Suprapubic skin (tissue), 4 donors: Measurements from ENCODE around the gene CDC45. TPM values are rescaled to one million over a fixed set of nuclear protein-coding genes. Genes with fewer than 3 reads are reported as not detected.

Experiments used
- DNase-seq, 2 donors: peaks; one replicate each; pipeline ENCODE4 v3.0.0-alpha.2; 2019; ENCODE audit warnings: low spot score in 2 of 2
- H3K27ac ChIP-seq: fragments of 200-600 bp; sonication (generic); one replicate; pipeline ENCODE4 v1.5.1; 2019
- H3K27me3 ChIP-seq: fragments of 200-600 bp; sonication (generic); one replicate; pipeline ENCODE4 v1.5.1; 2019
- H3K36me3 ChIP-seq: fragments of 200-600 bp; sonication (generic); one replicate; pipeline ENCODE4 v1.5.1; 2019
- H3K4me1 ChIP-seq: fragments of 200-600 bp; sonication (generic); one replicate; pipeline ENCODE4 v1.5.1; 2019
- H3K4me3 ChIP-seq: fragments of 200-600 bp; sonication (generic); one replicate; pipeline ENCODE4 v1.5.1; 2019; ENCODE audit warnings: mild to moderate bottlenecking
- H3K9me3 ChIP-seq: fragments of 200-600 bp; sonication (generic); one replicate; pipeline ENCODE4 v1.5.1; 2019
- EP300 ChIP-seq: sonication (generic); formaldehyde crosslinking; IDR thresholded peaks from one replicate; pipeline ENCODE4 v1.6.1; 2017; ENCODE audit warnings: antibody characterized with exemption
- POLR2A ChIP-seq, 2 donors: fragments of 450-650 bp; IDR thresholded peaks; one replicate each; pipeline ENCODE4 v1.6.1; 2017; ENCODE audit warnings: antibody characterized with exemption in 2 of 2, mild to moderate bottlenecking in 2 of 2, moderate library complexity in 2 of 2
- POLR2AphosphoS5 ChIP-seq, 3 donors: sonication (generic); formaldehyde crosslinking; IDR thresholded peaks; one replicate each; pipeline ENCODE4 v1.6.1; 2017; ENCODE audit warnings: antibody characterized with exemption in 3 of 3
- WGBS: methylation state at CpG from one replicate; pipeline ENCODE4 v1.1.5; 2018; 5-methylcytosine and 5-hydroxymethylcytosine counted together
- total RNA-seq, 4 donors: library from RNA; depleted of rRNA; stranded (reverse); fragments of >200 nt; gene quantifications; one replicate each; pipeline ENCODE4 v1.1.0, GENCODE V29; 2016
- TF ChIP-seq, protein P1 (sequence below), 2 donors: fragments of 200-600 bp in 1 of 2; fragments of 450-650 bp in 1 of 2; sonication (generic) in 1 of 2; IDR thresholded peaks; one replicate each; pipeline ENCODE4 v1.5.1; 2016 to 2019; ENCODE audit warnings: antibody characterized with exemption in 2 of 2, mild to moderate bottlenecking in 1 of 2, moderate library complexity in 1 of 2

CDC45 gene
- total RNA-seq, 4 donors from 2014 or later = 0.72 to 3.3 (median 1.4) TPM

GRCh38 chr22:19535001-19535400, 55.3 kb downstream of the CDC45 start:
- 34% methylated on average over 3 of the region's 3 CpGs for WGBS
- H3K27ac ChIP-seq = no peak overlapping the region

GRCh38 chr22:19536564-19536963, 56.8 kb downstream of the CDC45 start:
- peak in 1 of 2 donors; percentile 23 for DNase-seq
- H3K4me1 ChIP-seq = no peaks in the 10 kb centered on the region
- H3K9me3 ChIP-seq = no peaks in the 10 kb centered on the region
- 94% methylated on average over 9 of the region's 9 CpGs for WGBS
- TF ChIP-seq, protein P1, sequence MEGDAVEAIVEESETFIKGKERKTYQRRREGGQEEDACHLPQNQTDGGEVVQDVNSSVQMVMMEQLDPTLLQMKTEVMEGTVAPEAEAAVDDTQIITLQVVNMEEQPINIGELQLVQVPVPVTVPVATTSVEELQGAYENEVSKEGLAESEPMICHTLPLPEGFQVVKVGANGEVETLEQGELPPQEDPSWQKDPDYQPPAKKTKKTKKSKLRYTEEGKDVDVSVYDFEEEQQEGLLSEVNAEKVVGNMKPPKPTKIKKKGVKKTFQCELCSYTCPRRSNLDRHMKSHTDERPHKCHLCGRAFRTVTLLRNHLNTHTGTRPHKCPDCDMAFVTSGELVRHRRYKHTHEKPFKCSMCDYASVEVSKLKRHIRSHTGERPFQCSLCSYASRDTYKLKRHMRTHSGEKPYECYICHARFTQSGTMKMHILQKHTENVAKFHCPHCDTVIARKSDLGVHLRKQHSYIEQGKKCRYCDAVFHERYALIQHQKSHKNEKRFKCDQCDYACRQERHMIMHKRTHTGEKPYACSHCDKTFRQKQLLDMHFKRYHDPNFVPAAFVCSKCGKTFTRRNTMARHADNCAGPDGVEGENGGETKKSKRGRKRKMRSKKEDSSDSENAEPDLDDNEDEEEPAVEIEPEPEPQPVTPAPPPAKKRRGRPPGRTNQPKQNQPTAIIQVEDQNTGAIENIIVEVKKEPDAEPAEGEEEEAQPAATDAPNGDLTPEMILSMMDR (IDR thresholded peaks at IDR 0.05) = no peak
- TF ChIP-seq POLR2A (IDR thresholded peaks at IDR 0.05) = no peak
- TF ChIP-seq EP300 = no peak
- TF ChIP-seq POLR2AphosphoS5 (IDR thresholded peaks at IDR 0.05) = no peak
- H3K27ac ChIP-seq = no peak overlapping the region
- H3K4me3 ChIP-seq = no peak overlapping the region
- peaks cover 4% of the 10 kb centered on the region for H3K27me3 ChIP-seq
- no peaks in the 10 kb centered on the region for H3K36me3 ChIP-seq

More at GRCh38 chr22:19535001-19535400, 55.3 kb downstream of the CDC45 start:
- Histone ChIP-seq H3K9me3 (no peaks in the 10 kb centered on the region), H3K36me3 (no peaks in the 10 kb centered on the region), H3K4me3 (no peak overlapping the region), H3K27me3 (peaks cover 4% of the 10 kb centered on the region), H3K4me1 (no peaks in the 10 kb centered on the region)
- TF ChIP-seq POLR2A (IDR thresholded peaks at IDR 0.05) (no peak), POLR2AphosphoS5 (IDR thresholded peaks at IDR 0.05) (no peak)
- DNase-seq = no peak

DNA sequence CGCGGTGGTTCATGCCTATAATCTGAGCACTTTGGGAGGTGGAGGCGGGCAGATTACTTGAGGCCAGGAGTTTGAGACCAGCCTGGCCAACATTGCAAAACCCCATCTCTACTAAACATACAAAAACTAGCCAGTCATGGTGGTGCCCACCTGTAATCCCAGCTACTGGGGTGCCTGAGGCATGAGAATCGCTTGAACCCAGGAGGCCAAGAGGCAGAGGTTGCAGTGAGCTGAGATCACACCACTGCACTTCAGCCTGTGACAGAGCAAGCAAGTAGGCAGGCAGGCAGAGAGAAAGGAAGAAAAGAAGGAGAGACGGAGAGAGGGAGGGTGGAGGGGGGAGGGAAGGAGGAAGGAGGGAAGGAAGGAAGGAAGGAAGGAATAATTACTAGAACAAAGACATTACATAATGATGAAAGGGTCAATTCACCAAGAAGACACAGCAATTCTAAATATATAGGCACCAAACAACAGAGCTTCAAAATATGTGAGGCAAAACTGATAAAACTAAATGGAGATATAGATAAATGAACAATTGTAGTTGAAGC, 58.3 kb downstream of the CDC45 start:
- Histone ChIP-seq H3K36me3 (no peaks in the 10 kb centered on the region), H3K27ac (no peak overlapping the region), H3K27me3 (peaks cover 4% of the 10 kb centered on the region), H3K9me3 (no peaks in the 10 kb centered on the region), H3K4me1 (no peaks in the 10 kb centered on the region), H3K4me3 (no peak overlapping the region)
- TF ChIP-seq POLR2A (IDR thresholded peaks at IDR 0.05) (no peak), EP300 (no peak), POLR2AphosphoS5 (IDR thresholded peaks at IDR 0.05) (no peak)
- TF ChIP-seq, protein P1 (IDR thresholded peaks at IDR 0.05) = no peak
- 87% methylated on average over 5 of the region's 5 CpGs for WGBS
- no peak for DNase-seq

DNA sequence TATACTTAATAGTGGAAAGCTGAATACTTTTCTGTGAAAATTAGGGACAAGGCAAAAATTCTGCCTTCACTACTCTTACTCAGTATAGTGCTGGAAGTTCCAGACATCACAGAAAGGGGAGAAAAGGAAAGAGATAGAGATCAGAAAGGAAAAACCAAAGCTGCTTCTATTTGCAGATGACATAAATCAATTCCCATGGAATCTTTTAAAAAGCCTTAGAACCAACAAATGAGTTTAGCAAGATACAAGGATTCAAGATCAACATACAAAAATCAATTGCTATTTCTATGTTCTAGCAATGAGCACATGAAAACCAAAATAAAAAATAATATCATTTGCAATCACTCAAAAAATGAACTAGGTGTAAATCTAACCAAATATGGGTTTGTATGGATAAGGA, 60.7 kb downstream of the CDC45 start:
- TF ChIP-seq POLR2AphosphoS5 (IDR thresholded peaks at IDR 0.05) = no peak
- TF ChIP-seq POLR2A (IDR thresholded peaks at IDR 0.05) = no peak
- TF ChIP-seq EP300 = no peak
- TF ChIP-seq, protein P1 (IDR thresholded peaks at IDR 0.05) = no peak
- DNase-seq = no peak

DNA sequence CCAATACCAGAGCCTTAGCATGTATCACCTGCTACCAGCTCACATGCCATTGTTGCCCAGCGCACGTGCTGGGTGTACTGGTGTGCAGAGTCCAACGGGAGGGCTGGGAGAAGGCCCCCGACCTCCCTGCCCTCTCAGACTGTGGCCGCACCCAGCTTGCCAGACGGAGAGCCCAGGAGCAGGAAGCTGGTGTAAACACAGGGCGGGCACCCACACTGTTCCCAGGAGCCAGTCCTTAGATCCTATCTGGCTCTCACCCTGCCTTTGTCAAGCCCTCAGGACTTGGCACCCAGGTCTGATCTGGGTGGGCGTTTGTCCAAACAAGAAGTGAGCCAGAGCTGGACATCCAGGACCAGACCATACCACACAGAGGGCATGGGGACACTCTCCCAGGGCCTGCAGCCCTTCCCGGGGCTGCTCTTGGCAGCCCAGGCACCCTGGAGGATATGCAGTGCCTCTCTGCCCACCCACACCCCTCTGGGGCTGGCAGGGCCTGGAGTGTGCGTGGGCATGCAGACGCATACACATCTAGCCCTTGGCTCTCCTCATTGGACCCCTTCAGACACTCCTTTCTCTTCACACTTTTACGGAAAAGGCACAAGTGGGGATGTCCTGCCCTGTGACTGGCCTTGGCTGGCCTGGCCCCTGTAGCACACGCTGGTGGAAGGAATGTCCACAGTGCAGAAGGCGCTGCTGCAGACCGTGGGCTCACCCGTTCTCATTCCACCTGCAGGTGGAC, 64.4 kb downstream of the CDC45 start:
- Histone ChIP-seq H3K27me3 (peaks cover 6% of the 10 kb centered on the region), H3K4me3 (no peak overlapping the region), H3K27ac (no peak overlapping the region), H3K4me1 (peaks cover 6% of the 10 kb centered on the region), H3K9me3 (no peaks in the 10 kb centered on the region), H3K36me3 (no peaks in the 10 kb centered on the region)
- 70% methylated on average over 13 of the region's 16 CpGs for WGBS
- TF ChIP-seq POLR2A (IDR thresholded peaks at IDR 0.05) (no peak), EP300 (no peak), POLR2AphosphoS5 (IDR thresholded peaks at IDR 0.05) (no peak)
- TF ChIP-seq, protein P1 (IDR thresholded peaks at IDR 0.05) = no peak
- DNase-seq = peak in 1 of 2 donors; percentile 69

More for the DNA sequence above, 60.7 kb downstream of the CDC45 start:
- peaks cover 6% of the 10 kb centered on the region for H3K4me1 ChIP-seq
- no peaks in the 10 kb centered on the region for H3K36me3 ChIP-seq
- peaks cover 7% of the 10 kb centered on the region for H3K27me3 ChIP-seq
- no peak overlapping the region for H3K4me3 ChIP-seq
- H3K27ac ChIP-seq = no peak overlapping the region
- H3K9me3 ChIP-seq = no peaks in the 10 kb centered on the region
